Measurements from ENCODE around the gene TEAD4. TPM values are rescaled to one million over a fixed set of nuclear protein-coding genes. Genes with fewer than 3 reads are reported as not detected.

The TEAD4 gene
- total RNA-seq, 1 experiment from 2014 or later = 39.8 TPM

GRCh38 chr12:2986876-2987275 is 27.7 kb downstream of the TEAD4 start:
- intact Hi-C loops (cut with micrococcal nuclease; ENCODE audit: unreplicated experiment) = no loop called here
- H3K4me1 ChIP-seq (ENCODE audit: insufficient read depth, low read length, poor library complexity, severe bottlenecking) = no peaks in the 10 kb centered on the region
- H3K36me3 ChIP-seq (ENCODE audit: insufficient read depth, low read length, poor library complexity, severe bottlenecking) = no peaks in the 10 kb centered on the region
- no peak overlapping the region for H3K27ac ChIP-seq (ENCODE audit: low read depth, low read length, poor library complexity, severe bottlenecking)
- peaks cover 6% of the 10 kb centered on the region for H3K9me3 ChIP-seq (ENCODE audit: low read depth, low read length, poor library complexity, severe bottlenecking)
- TF ChIP-seq EZH2 (IDR thresholded peaks at IDR 0.05; ENCODE audit: borderline replicate concordance, low read depth, low read length, poor library complexity, severe bottlenecking) = no peak
- TF ChIP-seq CTCF (conservative IDR thresholded peaks at IDR 0.05; ENCODE audit: low read depth, low read length) = no peak
- no peaks in the 10 kb centered on the region for H3K27me3 ChIP-seq (replicated peaks; ENCODE audit: insufficient read depth, low read depth, low read length, poor library complexity)
- CTCF ChIA-PET = no interaction called here
- POLR2A ChIA-PET (ENCODE audit: low non-redundant PET) = no interaction called here
- DNase-seq (ENCODE audit: low spot score) = no peak
- no TSS peak for BruUV-seq (replicated peaks)
- H3K4me3 ChIP-seq (ENCODE audit: low read depth, low read length, poor library complexity, severe bottlenecking) = no peak overlapping the region

GRCh38 chr12:2988494-2988893 is 29.3 kb downstream of the TEAD4 start:
- CTCF ChIA-PET = interaction anchor here (0.6 kb wide), 2 partner anchors 30 to 85 kb away, joined by 3 to 5 read pairs; no protein-coding TSS in a partner anchor

GRCh38 chr12:2992724-2993123 is 33.5 kb downstream of the TEAD4 start:
- DNase-seq (ENCODE audit: low spot score) = no peak
- ChIA-PET POLR2A (ENCODE audit: low non-redundant PET) (no interaction called here), CTCF (no interaction called here)
- TF ChIP-seq CTCF (conservative IDR thresholded peaks at IDR 0.05; ENCODE audit: low read depth, low read length) = no peak
- TF ChIP-seq EZH2 (IDR thresholded peaks at IDR 0.05; ENCODE audit: borderline replicate concordance, low read depth, low read length, poor library complexity, severe bottlenecking) = no peak
- H3K36me3 ChIP-seq (ENCODE audit: insufficient read depth, low read length, poor library complexity, severe bottlenecking) = no peaks in the 10 kb centered on the region
- no peak overlapping the region for H3K27ac ChIP-seq (ENCODE audit: low read depth, low read length, poor library complexity, severe bottlenecking)
- no TSS peak for BruUV-seq (replicated peaks)
- H3K4me1 ChIP-seq (ENCODE audit: insufficient read depth, low read length, poor library complexity, severe bottlenecking) = no peaks in the 10 kb centered on the region
- peaks cover 6% of the 10 kb centered on the region for H3K9me3 ChIP-seq (ENCODE audit: low read depth, low read length, poor library complexity, severe bottlenecking)
- no peak overlapping the region for H3K4me3 ChIP-seq (ENCODE audit: low read depth, low read length, poor library complexity, severe bottlenecking)
- intact Hi-C loops (cut with micrococcal nuclease; ENCODE audit: unreplicated experiment) = no loop called here
- H3K27me3 ChIP-seq (replicated peaks; ENCODE audit: insufficient read depth, low read depth, low read length, poor library complexity) = no peaks in the 10 kb centered on the region

More at GRCh38 chr12:2988494-2988893, 29.3 kb downstream of the TEAD4 start:
- no peak for TF ChIP-seq EZH2 (IDR thresholded peaks at IDR 0.05; ENCODE audit: borderline replicate concordance, low read depth, low read length, poor library complexity, severe bottlenecking)
- TF ChIP-seq CTCF (conservative IDR thresholded peaks at IDR 0.05; ENCODE audit: low read depth, low read length) = no peak
- Histone ChIP-seq H3K9me3 (ENCODE audit: low read depth, low read length, poor library complexity, severe bottlenecking) (peaks cover 6% of the 10 kb centered on the region), H3K4me1 (ENCODE audit: insufficient read depth, low read length, poor library complexity, severe bottlenecking) (no peaks in the 10 kb centered on the region), H3K36me3 (ENCODE audit: insufficient read depth, low read length, poor library complexity, severe bottlenecking) (no peaks in the 10 kb centered on the region), H3K27ac (ENCODE audit: low read depth, low read length, poor library complexity, severe bottlenecking) (no peak overlapping the region), H3K27me3 (replicated peaks; ENCODE audit: insufficient read depth, low read depth, low read length, poor library complexity) (no peaks in the 10 kb centered on the region), H3K4me3 (ENCODE audit: low read depth, low read length, poor library complexity, severe bottlenecking) (no peak overlapping the region)
- DNase-seq (ENCODE audit: low spot score) = no peak
- POLR2A ChIA-PET (ENCODE audit: low non-redundant PET) = no interaction called here
- no TSS peak for BruUV-seq (replicated peaks)
- intact Hi-C loops (cut with micrococcal nuclease; ENCODE audit: unreplicated experiment) = no loop called here

Measured in A673 (cell line).